Ramos (cell line): ENCODE data around the gene FAM83C.

Source experiments
- in situ Hi-C: fragments of 300-500 bp; cut with MboI; formaldehyde crosslinking; loops from one replicate; pipeline ENCODE4 v1.14.3; 2022; ENCODE audit warnings: low sequenced_read_pairs; ENCODE audit not compliant: unreplicated experiment

The FAM83C gene

DNA sequence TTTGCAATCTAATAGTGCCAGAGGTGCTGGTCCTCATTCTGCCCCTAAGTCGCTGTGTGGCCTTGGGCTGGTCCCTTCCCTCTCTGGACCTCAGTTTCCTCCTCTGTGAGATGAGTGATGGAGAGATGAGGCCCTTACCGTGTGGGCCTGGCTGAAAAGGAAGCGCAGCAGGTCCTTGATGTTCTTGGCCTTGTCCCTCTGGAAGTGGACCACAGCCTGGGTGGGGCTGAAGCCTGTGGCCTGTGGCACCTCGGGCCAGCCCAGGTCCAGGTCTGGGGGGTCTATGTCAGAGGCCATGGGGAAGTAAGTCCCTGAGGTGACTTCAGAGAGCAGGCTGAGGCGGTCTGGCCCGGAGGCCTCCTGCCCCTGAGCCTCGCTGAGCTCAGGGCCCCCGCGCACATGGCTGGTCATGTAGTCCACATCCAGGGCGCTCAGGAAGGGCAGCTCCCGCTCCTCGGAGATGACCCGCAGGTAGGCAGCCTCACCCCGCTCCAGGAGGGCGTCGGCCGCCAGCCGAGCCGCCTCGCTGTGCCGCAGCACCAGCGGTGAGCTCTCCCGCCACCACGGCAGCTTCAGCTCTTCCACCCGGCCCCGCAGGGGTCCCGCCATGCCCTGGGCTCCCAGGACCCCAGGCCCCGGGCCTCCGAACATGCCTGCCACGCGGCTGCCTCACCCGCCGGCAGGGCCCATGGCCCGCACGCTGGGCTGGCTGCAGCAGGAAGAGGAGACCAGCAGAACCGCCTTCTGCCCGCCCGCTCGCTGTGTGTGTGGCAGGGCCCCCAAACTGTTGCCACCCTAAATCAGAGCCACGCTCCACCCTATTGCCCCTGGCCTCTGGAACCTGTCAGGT is at the start of gene FAM83C:
FAM83C (minus strand) TSS at position 772 of the 850 bp plus-strand sequence; CDS start at position 651, 121 bp downstream.
- in situ Hi-C loops = no loop called here

DNA sequence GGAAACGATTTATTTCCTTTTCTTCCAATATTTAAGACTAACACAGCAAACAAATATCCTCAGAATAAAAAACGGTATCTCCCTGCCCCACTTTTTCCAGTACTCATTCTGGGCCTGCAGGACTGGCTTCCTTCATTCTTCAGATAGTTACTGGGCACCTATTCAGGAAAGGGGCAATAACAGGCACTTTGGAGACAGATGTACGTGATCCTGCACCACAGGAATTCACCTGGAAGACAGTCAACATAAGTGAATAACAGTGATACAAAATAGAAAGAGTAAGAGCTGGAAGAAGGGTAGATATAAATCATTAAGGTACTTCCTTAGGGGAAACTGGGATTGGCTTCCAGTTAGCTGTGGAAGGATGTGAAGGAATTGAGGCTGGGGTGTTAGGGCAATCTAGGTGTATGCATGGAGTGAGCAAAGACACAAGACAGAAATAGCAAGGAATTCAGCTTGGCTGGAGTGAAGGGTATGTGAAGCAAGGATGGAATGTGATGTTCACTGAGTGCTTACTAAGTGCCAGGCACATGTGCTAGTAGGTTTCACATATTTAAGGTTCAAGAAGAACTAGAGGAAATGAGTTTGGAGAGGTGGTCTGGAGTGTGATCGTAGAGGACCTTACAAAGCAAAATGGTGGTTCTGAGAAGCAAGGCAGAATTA is 49.3 kb upstream of the FAM83C start:
- in situ Hi-C loops = no loop called here

DNA sequence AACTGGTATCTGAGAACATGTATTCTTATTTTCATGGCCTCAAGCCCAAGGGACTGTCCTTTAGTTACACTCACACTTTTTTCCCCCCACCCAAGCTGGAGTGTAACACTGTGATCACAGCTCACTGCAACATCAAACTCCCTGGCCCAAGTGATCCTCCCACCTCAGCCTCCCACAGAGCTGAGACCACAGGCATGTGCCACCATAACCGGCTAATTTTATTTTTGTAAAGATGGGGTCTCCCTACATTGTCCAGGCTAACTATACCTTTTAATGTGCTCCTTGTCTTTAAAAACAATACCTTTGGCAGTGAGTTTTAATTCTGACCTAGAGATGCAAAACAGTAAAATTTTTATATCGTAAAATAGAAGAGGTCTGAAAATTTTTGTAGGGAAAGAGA is 48.2 kb upstream of the FAM83C start:
- in situ Hi-C loops = no loop called here

DNA sequence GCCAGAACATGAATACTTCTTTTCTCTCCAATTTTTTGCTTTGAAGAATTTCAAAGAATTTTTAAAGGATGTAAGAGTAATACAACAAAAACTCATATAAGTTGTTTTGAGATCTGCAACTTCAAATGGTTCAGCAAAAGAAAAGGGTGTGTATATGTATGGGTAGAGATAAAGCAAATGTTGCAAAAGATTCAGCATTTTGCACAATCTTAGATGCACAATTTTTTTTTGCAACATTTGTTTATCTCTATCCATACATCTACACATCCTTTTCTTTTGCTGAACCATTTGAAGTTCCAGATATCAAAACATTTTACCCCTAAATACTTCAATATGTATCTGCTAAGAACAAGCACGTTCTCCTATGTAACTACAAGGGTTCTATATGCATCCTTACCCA is 47.4 kb upstream of the FAM83C start:
- in situ Hi-C loops = no loop called here

DNA sequence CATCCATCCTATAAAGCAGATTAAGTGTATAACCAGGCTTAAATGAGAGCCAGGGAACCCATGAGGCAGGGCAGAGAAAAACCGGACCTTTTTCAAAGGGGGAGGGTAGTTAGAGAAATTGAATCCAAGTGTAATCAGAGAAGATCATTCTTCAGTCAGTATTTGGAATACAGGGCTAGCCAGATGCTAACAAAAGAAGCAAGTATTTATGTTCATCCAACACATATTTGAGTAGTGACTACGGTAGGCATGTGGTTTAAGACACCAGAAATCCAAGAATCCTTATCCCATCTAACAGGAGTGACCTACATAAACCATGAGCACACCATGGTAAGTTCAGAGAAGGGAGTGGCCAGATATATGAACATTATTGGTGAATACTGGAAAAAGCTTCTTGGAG is 46.8 kb upstream of the FAM83C start:
- in situ Hi-C loops = no loop called here

DNA sequence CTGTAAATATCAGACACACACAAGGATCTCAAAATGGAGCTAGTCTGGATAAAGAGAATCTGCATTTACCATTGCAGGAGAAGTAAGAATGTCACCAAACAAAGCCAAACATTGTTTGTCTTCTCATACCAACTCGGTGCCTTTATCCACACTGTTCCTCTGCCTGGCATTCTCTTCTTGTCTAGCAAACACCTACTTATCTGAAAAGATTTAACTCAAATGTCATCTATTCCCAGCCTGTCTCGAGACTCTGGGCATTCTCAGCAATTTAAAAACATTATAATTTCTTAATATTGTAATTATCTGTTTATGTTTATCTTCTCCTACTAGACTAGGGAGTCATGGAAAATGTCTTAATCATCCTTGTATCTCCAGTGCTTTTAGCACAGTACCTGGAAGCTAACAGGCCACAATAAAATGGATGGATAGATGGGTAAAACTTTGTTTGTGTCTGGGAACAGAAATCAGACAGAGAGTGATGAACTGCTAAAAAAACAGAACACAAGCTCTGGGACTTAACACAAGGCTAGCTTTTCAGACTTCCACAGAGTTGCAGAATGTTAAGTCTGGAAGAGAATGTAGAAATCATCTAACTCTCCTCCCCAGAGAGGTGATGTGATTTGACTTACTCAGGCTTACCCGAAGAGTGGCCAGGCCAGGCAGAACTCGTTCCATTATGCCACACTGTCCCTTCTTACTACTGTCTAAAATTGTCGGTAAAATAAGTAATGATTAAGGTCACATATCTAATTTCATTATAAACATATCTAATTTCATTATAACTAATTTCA is 42.3 kb upstream of the FAM83C start:
- in situ Hi-C loops = no loop called here

DNA sequence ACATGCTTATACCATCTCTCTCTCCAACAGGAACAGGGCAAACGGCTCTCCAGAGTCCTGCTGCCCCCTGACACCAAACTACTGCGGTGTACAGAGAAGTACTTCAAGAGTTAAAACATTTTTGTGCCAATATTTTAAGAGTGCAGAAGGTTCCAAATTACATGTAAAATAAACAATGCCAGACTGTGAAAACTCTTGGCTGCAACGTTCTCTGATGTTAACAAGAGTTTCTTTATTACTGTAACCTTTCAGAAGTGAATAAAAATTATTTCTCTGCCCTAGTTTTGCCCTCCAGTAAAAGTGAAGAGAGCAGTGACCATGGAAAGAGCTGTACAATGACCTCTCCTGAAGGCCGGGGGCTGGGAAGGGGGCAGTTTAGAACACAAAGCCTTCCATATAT is 41.4 kb upstream of the FAM83C start:
- in situ Hi-C loops = no loop called here

DNA sequence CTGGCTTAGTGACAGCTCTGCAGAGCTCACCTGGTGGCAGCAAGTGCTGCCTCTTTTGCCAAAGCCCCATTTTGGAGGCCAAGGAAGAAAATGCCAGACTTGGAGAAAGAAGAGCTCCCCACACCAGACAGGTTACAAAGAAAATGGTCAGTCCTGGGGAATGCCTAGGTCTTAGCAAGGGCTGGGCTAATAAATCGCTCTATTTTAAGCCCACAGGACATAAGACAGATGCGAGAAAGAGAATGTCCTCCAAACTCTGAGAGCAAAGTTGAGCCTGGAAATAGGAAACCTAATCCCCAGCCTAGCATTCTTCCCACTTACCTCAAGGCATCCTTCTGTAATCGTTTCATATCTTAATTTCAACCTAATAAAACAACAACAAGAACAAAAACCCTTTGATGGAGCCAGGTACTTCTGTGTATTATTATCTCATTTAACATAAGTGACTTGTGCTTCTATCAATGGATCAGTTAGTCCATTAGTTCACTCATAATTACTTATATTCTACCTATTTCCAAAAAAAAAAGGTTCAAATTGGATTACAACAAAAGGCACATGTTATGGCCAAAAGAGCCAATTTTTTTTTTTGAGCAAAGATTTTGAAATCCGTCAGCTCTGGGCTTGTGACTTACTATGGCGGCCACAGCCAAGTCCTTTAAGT is 40.4 kb upstream of the FAM83C start:
- in situ Hi-C loops = no loop called here

DNA sequence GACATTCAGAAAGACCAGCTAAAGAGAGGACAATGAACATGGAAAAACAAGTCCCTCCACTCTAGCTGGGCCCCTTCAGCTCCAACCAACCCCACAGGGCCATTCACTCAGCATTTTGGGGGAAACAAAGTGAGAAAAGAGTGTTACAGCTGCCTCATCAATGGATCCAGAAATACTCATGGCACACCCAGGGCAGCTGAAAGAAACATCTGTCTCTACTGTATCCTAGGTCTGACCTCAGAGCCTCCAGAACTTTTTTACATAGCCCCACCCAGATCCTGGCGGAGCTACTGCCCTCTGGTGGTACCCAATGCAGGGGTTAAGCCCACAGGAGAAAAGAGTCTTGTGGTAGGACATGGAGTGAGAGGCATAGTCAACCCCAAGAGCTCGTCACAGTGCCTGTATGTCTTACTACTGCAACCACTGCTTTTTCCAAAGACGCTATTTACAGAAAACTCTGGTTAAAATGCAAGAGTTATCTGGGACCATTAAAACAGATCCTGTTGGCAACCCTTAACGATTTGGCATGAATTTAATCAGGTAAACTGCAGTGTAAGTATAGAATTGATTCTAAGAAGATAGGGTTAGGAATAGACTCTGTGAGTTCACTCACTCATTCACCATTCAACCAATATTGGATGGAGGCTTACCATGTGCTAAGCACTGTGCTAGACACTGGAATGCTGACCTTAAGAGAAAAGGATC is 37.4 kb upstream of the FAM83C start:
- in situ Hi-C loops = no loop called here

DNA sequence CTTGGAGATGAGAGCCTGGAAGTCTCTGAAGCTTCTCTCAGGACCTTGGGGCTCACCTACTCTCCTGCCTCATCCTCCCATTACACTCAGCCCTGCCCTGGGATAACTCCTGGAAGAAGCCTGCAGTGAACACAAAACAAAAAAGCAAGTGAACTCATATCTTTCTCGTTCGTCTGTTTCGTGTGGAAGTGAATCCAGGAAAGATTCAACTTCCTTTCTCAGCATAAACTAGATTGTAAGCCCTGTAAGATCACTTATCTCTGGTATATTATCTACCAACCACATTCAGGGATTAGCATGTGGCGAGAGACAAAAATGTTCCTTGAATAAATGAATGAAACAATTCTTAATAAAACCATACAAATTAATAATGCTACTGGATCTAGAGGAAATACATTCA is 36.5 kb upstream of the FAM83C start:
- in situ Hi-C loops = no loop called here

DNA sequence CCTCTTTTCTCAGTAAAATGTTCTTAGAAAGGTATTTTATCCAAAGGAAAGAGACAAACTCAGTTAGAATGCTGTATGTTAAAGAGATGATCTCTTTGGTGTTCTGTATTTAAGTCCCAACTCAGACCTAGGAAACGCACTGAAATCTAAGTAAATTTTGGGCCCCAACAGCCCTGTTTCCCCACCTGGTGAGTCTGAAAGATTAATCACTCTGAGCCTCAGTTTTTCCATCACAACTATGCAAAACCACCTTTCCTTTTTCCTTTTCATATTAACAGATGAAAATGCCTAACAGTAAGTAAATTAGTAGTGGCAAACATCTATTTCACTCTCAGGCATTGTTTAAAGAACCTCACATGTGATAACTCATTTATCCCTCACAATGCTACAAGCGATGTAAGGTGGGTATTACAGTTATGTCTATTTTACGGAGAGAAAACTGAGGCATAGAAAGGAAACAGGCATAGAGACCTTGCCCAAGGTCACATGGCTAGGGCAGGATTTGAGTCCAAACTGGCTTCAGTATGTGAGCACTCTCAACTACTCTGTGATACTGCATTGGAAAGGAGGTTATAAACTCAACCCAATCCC is 36.0 kb upstream of the FAM83C start:
- in situ Hi-C loops = no loop called here

DNA sequence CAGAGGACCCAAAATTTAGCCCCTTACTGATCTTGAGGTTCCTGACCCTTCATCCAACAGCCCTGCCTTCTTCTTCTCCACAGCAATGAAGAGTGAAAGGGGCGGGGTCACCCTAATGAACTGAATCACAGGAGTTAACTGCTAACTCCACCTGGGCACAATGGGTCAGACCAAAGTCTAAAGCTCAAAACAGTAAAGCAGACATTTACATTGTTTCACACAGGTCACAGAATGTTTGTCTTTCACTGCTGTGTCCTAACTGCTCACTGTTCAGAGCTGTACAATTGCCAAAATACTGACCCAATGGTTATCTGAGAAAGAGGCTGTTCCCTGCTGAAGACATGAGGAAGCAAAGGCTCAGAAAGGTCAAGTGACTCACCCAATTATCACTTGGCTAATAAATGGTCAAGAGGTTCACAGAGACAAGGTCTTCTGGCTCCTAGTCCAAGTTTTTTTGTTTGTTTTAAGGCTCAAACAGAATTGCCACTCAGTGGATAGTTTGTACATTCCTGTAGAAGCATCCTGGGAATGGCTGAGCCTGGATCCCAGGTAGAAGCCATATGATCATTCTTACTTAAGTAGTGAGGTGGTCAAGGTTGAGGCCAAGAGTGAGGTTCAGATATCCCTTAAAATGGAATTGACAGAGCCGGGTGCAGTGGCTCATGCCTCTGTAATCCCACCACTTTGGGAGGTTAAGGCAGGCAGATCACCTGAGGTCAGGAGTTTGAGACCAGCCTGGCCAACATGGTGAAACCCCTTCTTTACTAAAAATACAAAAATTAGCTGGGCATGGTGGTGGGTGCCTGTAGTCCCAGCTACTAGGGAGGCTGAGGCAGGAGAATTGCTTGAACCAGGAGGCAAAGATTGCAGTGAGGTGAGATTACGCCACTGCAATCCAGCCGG is 35.1 kb upstream of the FAM83C start:
- in situ Hi-C loops = no loop called here

DNA sequence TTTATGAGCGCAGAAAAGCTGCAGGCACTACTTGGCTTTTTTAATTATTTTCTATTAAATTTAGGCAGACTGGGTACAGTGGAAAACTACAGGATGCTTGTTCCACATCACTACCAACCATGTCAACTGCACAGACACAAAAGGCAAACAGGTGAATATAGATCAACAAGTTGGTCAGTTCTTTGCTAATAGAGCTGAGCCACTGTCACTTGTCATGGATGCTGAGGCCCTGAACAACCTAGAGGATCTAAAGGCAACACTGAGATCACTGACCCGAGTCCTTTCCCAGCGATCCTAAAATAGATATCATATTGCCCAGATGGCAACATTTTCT is 34.5 kb upstream of the FAM83C start:
- in situ Hi-C loops = no loop called here

DNA sequence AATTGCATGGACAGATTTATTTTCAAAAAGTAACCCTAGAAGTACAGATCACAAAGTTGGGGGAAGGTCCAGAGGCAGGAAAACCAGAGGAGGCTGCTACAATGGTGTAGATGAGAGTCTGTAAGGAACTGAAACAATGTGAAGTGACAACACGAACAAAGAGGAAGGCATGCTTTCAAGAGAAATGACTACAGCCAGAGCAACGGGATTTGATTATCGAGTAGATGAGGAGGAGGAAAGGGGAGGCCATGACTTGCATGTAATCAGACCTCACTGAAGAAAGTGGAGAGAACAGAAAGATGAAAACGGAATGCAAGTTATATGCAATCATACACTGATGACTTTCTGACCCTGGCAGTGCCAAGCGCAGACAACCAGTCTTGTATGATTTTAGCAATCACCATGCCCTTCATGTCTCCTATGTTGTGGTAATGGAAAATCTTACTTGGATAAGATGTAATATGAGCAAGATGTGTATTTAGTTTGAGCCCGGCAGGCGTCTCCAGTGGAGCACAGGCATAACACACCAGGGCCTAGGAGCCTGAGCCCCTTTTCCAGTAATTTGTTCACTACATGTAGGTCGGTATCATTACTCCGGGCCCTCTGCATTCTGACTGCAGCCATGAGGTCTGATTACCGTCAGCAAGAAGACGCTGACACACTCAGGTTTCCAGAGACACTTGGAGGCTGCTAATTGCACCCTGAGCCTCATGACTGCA is 34.0 kb upstream of the FAM83C start:
- in situ Hi-C loops = no loop called here

DNA sequence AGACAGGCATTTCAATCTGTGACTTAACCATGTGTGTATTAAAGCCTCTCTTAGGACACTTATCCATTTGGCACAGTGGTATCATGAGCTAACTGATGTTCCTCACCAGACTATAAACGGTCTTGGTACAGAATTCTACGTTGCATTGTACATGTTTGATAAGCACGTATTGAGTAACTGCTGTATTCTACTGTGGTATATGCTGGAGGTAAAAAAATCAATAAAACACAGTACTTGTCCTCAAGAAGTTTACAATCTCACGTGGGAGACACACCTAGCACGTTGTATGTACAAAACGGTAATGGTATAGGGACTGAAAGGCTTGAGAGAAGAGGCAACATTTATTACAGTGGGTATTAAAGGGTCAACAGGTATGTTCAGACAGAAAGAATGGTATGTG is 33.2 kb upstream of the FAM83C start:
- in situ Hi-C loops = no loop called here

DNA sequence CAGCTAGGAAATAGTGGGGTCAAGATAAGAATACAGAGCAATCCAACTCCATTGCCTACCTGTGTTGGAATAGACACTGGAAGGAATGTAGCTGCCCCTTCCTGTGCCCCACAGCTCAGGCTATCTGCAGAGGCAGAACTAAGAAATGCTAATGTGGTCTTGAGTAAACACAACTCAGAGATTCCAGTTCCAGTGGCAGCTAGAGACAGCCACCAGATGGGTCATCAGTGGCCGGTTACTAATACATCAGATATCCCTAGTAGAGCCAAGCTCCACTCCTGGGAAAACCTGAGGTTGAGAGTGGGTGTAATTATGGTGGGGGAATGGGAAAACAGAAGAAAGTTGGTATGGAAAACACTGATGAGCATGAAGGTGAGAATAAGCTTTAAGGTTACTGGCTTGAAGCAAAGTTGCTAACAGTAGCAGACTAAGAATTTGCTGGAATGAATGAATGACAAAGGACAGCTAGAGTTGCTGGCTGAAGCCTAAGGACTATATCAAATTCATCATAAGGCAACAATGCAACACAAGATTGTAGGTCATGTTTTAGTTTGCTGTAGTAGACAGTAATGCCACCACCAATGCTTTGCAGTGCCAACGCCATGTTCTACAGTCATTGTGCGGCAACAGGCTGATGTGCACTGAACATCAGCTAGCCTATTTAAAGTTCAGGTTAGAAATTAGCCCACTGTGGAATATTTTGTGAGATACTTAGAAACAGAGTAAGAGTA is 28.3 kb upstream of the FAM83C start:
- in situ Hi-C loops = no loop called here

DNA sequence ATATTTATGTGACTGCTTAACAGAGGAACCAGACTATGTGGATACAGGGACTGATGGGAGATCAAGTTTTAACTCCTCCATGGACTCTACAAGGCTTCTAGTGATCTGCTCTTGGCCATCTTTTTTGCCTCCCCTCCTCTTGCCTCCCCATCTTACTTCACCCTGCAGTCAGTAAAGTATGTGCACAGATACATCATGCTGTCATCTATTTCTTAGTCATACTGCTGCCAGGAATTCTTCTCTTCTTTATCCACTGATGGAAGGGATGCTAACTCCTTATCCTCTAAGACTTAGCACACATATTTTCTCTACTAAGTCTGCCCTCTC is 27.6 kb upstream of the FAM83C start:
- in situ Hi-C loops = no loop called here
